ENCODE results near the gene APAF1.
A peak's percentile ranks its signal among the peaks of the same experiment; 100 is the strongest.

Gene APAF1

GRCh38 chr12:98645572-98646067 is 530 bp downstream of the APAF1 start:
- H3K9me3 ChIP-seq (ENCODE audit: insufficient read depth, low read length, severe bottlenecking): no peaks in the 10 kb centered on the region
- peak; percentile 20 for DNase-seq
- TF ChIP-seq EZH2 (IDR thresholded peaks at IDR 0.05; ENCODE audit: borderline replicate concordance, low read depth, low read length, severe bottlenecking): no peak
- TF ChIP-seq CTCF (IDR thresholded peaks at IDR 0.05; ENCODE audit: borderline replicate concordance, extremely low read depth, low read length, poor library complexity, severe bottlenecking): no peak
- H3K79me2 ChIP-seq (ENCODE audit: insufficient read depth, low read length): peaks cover 67% of the 10 kb centered on the region
- peak overlapping the region; percentile 94 for H2AFZ ChIP-seq (ENCODE audit: low read depth, low read length)
- H3K4me3 ChIP-seq (ENCODE audit: low read depth in 1 of 2, low read length in 2 of 2): peak overlapping the region; percentile 70 to 89
- ATAC-seq (ENCODE audit: insufficient read depth, low read depth): peak; percentile 3; the same call in 1 of the 3 replicates
- H3K27me3 ChIP-seq (ENCODE audit: insufficient read depth, low read length, poor library complexity): no peaks in the 10 kb centered on the region
- no peaks in the 10 kb centered on the region for H4K20me1 ChIP-seq (ENCODE audit: insufficient read depth, low read length)
- peak overlapping the region; percentile 79 for H3K27ac ChIP-seq (ENCODE audit: low read length)
- H3K36me3 ChIP-seq (ENCODE audit: insufficient read depth, low read length): peaks cover 18% of the 10 kb centered on the region
- H3K9ac ChIP-seq (ENCODE audit: low read depth, low read length): peak overlapping the region; percentile 83
- peak overlapping the region; percentile 77 for H3K4me2 ChIP-seq (ENCODE audit: insufficient read depth, low read length)
- H3K4me1 ChIP-seq (ENCODE audit: insufficient read depth, low read length): peaks cover 44% of the 10 kb centered on the region

- H3K36me3 ChIP-seq (ENCODE audit: insufficient read depth, low read length): peaks cover 20% of the 10 kb centered on the region
- peak overlapping the region; percentile 77 for H3K4me2 ChIP-seq (ENCODE audit: insufficient read depth, low read length)
- TF ChIP-seq EZH2 (IDR thresholded peaks at IDR 0.05; ENCODE audit: borderline replicate concordance, low read depth, low read length, severe bottlenecking) (no peak), CTCF (IDR thresholded peaks at IDR 0.05; ENCODE audit: borderline replicate concordance, extremely low read depth, low read length, poor library complexity, severe bottlenecking) (peak; percentile 17)
- H3K4me1 ChIP-seq (ENCODE audit: insufficient read depth, low read length): peaks cover 36% of the 10 kb centered on the region
- no peak for DNase-seq
- H3K79me2 ChIP-seq (ENCODE audit: insufficient read depth, low read length): peaks cover 58% of the 10 kb centered on the region
- peak overlapping the region; percentile 94; the same call in 1 of the 2 replicates for H2AFZ ChIP-seq (ENCODE audit: low read depth, low read length)
- H4K20me1 ChIP-seq (ENCODE audit: insufficient read depth, low read length): no peaks in the 10 kb centered on the region
- H3K9me3 ChIP-seq (ENCODE audit: insufficient read depth, low read length, severe bottlenecking): no peaks in the 10 kb centered on the region
- H3K27ac ChIP-seq (ENCODE audit: low read length): peak overlapping the region; percentile 48; the same call in 1 of the 2 replicates
- H3K4me3 ChIP-seq (ENCODE audit: low read depth in 1 of 2, low read length in 2 of 2): peak overlapping the region; percentile 70 to 89
- ATAC-seq (ENCODE audit: insufficient read depth, low read depth): no peak
- no peaks in the 10 kb centered on the region for H3K27me3 ChIP-seq (ENCODE audit: insufficient read depth, low read length, poor library complexity)
- H3K9ac ChIP-seq (ENCODE audit: low read depth, low read length): peak overlapping the region; percentile 83
Measured at GRCh38 chr12:98646294-98647090, 1.4 kb downstream of the APAF1 start.

GRCh38 chr12:98651328-98651727 is 6.2 kb downstream of the APAF1 start:
- Histone ChIP-seq H3K27ac (ENCODE audit: low read length) (no peak overlapping the region), H3K36me3 (ENCODE audit: insufficient read depth, low read length) (peaks cover 29% of the 10 kb centered on the region), H2AFZ (ENCODE audit: low read depth, low read length) (no peak overlapping the region), H4K20me1 (ENCODE audit: insufficient read depth, low read length) (no peaks in the 10 kb centered on the region), H3K9ac (ENCODE audit: low read depth, low read length) (no peak overlapping the region), H3K4me1 (ENCODE audit: insufficient read depth, low read length) (peaks cover 10% of the 10 kb centered on the region), H3K4me3 (ENCODE audit: low read depth in 1 of 2, low read length in 2 of 2) (no peak overlapping the region), H3K4me2 (ENCODE audit: insufficient read depth, low read length) (no peak overlapping the region), H3K79me2 (ENCODE audit: insufficient read depth, low read length) (peaks cover 12% of the 10 kb centered on the region), H3K9me3 (ENCODE audit: insufficient read depth, low read length, severe bottlenecking) (no peaks in the 10 kb centered on the region), H3K27me3 (ENCODE audit: insufficient read depth, low read length, poor library complexity) (no peaks in the 10 kb centered on the region)
- TF ChIP-seq CTCF (IDR thresholded peaks at IDR 0.05; ENCODE audit: borderline replicate concordance, extremely low read depth, low read length, poor library complexity, severe bottlenecking) (no peak), EZH2 (IDR thresholded peaks at IDR 0.05; ENCODE audit: borderline replicate concordance, low read depth, low read length, severe bottlenecking) (no peak)
- ATAC-seq (ENCODE audit: insufficient read depth, low read depth) (no peak), DNase-seq (no peak)
